Liver (tissue), 9 donors: Measurements from ENCODE around the gene ZBTB45. TPM values are rescaled to one million over a fixed set of nuclear protein-coding genes. Genes with fewer than 3 reads are reported as not detected.

Experiments
- DNase-seq: peaks from one replicate; pipeline ENCODE4 v3.0.0-alpha.2; 2017; ENCODE audit warnings: low spot score
- H3K27ac ChIP-seq, 2 donors: one replicate each; pipeline ENCODE4 v1.7.0; 2013; ENCODE audit warnings: inconsistent platforms in 2 of 2, low read length in 2 of 2, control low read depth in 1 of 2, low read depth in 1 of 2, mild to moderate bottlenecking in 1 of 2
- H3K27me3 ChIP-seq, 4 donors: one replicate each; pipeline versions ENCODE4 v1.6.1 to v1.7.0; 2013; ENCODE audit warnings: low read length in 3 of 4, inconsistent platforms in 1 of 4, mild to moderate bottlenecking in 1 of 4, moderate library complexity in 1 of 4; ENCODE audit not compliant: control insufficient read depth in 4 of 4, insufficient read depth in 4 of 4
- H3K36me3 ChIP-seq, 4 donors: one replicate each; pipeline versions ENCODE4 v1.6.1 to v1.7.0; 2013; ENCODE audit warnings: low read length in 3 of 4, mild to moderate bottlenecking in 3 of 4, low read depth in 1 of 4, moderate library complexity in 1 of 4; ENCODE audit not compliant: control insufficient read depth in 4 of 4, insufficient read depth in 3 of 4
- H3K4me1 ChIP-seq, 4 donors: one replicate each; pipeline versions ENCODE4 v1.6.1 to v1.7.0; 2013; ENCODE audit warnings: low read length in 3 of 4, mild to moderate bottlenecking in 3 of 4, moderate library complexity in 1 of 4; ENCODE audit not compliant: control insufficient read depth in 4 of 4, insufficient read depth in 4 of 4
- H3K4me3 ChIP-seq, 3 donors: one replicate each; pipeline versions ENCODE4 v1.6.1 to v1.7.0; 2013; ENCODE audit warnings: low read length in 3 of 3, control low read depth in 1 of 3, low read depth in 1 of 3, mild to moderate bottlenecking in 1 of 3
- H3K9ac ChIP-seq, 2 donors: one replicate each; pipeline ENCODE4 v1.7.0; 2013; ENCODE audit warnings: low read length in 2 of 2, mild to moderate bottlenecking in 2 of 2, moderate library complexity in 2 of 2, control low read depth in 1 of 2, low read depth in 1 of 2
- H3K9me3 ChIP-seq, 4 donors: one replicate each; pipeline versions ENCODE4 v1.6.1 to v1.7.0; 2013; ENCODE audit warnings: low read length in 3 of 4; ENCODE audit not compliant: control insufficient read depth in 4 of 4
- ATF3 ChIP-seq: IDR thresholded peaks from 2 replicates; pipeline ENCODE4 v1.6.1; 2016; ENCODE audit warnings: antibody characterized with exemption
- CTCF ChIP-seq: fragments of 150-350 bp; IDR thresholded peaks from 2 replicates; pipeline ENCODE4 v1.5.1; 2017; ENCODE audit warnings: improper control_type of control experiment, low read depth, low read length; ENCODE audit not compliant: missing input control
- EGR1 ChIP-seq, 2 donors: IDR thresholded peaks; 2 replicates each; pipeline ENCODE4 v1.6.1; 2016 to 2018; ENCODE audit warnings: antibody characterized with exemption in 2 of 2, low read depth in 2 of 2
- FOXA1 ChIP-seq: IDR thresholded peaks from 2 replicates; pipeline ENCODE4 v1.6.1; 2016; ENCODE audit warnings: antibody characterized with exemption
- FOXA2 ChIP-seq: IDR thresholded peaks from 2 replicates; pipeline ENCODE4 v1.6.1; 2016; ENCODE audit warnings: antibody characterized with exemption
- GABPA ChIP-seq, 2 donors: IDR thresholded peaks in 1 of 2; conservative IDR thresholded peaks in 1 of 2; 2 replicates each; pipeline ENCODE4 v1.6.1; 2016; ENCODE audit warnings: antibody characterized with exemption in 2 of 2, mild to moderate bottlenecking in 1 of 2, moderate library complexity in 1 of 2
- HNF4G ChIP-seq: IDR thresholded peaks from 2 replicates; pipeline ENCODE4 v1.6.1; 2016; ENCODE audit warnings: antibody characterized with exemption
- JUND ChIP-seq, 2 donors: IDR thresholded peaks; 2 replicates each; pipeline ENCODE4 v1.6.1; 2016; ENCODE audit warnings: antibody characterized with exemption in 2 of 2
- MAX ChIP-seq: IDR thresholded peaks from 2 replicates; pipeline ENCODE4 v1.6.1; 2016; ENCODE audit warnings: antibody characterized with exemption
- NR2F2 ChIP-seq: IDR thresholded peaks from 2 replicates; pipeline ENCODE4 v1.6.1; 2016; ENCODE audit warnings: antibody characterized with exemption
- RAD21 ChIP-seq, 2 donors: IDR thresholded peaks; 2 replicates each; pipeline ENCODE4 v1.6.1; 2016; ENCODE audit warnings: antibody characterized with exemption in 2 of 2, mild to moderate bottlenecking in 2 of 2
- REST ChIP-seq: IDR thresholded peaks from 2 replicates; pipeline ENCODE4 v1.6.1; 2016; ENCODE audit warnings: antibody characterized with exemption, mild to moderate bottlenecking
- SP1 ChIP-seq: IDR thresholded peaks from 2 replicates; pipeline ENCODE4 v1.6.1; 2018; ENCODE audit warnings: antibody characterized with exemption, mild to moderate bottlenecking
- TAF1 ChIP-seq: conservative IDR thresholded peaks from 2 replicates; pipeline ENCODE4 v1.6.1; 2016; ENCODE audit warnings: antibody characterized with exemption, mild to moderate bottlenecking
- YY1 ChIP-seq: IDR thresholded peaks from 2 replicates; pipeline ENCODE4 v1.6.1; 2016; ENCODE audit warnings: antibody characterized with exemption, mild to moderate bottlenecking
- ZBTB33 ChIP-seq: IDR thresholded peaks from 2 replicates; pipeline ENCODE4 v1.6.1; 2016; ENCODE audit warnings: antibody characterized with exemption
- WGBS: extraction: QIAGEN DNeasy Blood & Tissue Kit; methylation state at CpG from one replicate; pipeline ENCODE4 v1.1.7; 2013; 5-methylcytosine and 5-hydroxymethylcytosine counted together
- polyA plus RNA-seq, 2 donors: library from polyadenylated mRNA; stranded (reverse) in 1 of 2; unstranded in 1 of 2; fragments of 200-250 nt in 1 of 2; fragments of >200 nt in 1 of 2; fragmentation: Nextera tagmentation in 1 of 2; extraction: Ambion mirVana in 1 of 2; gene quantifications; one replicate each; pipeline versions ENCODE4 v1.2.1 to v1.2.3, GENCODE V29; 2013 to 2015
- total RNA-seq, 2 donors: library from RNA; depleted of rRNA; stranded (reverse); fragments of >200 nt; gene quantifications; one replicate each; pipeline ENCODE4 v1.2.3, GENCODE V29; 2014
- donor health status: healthy.
- donor health status: healthy.
- donor health status: healthy.
- donor health status: healthy.
- donor health status: healthy.

The ZBTB45 gene
- total and polyA plus RNA-seq, 4 donors = 2.1 to 4.0 (median 2.7) TPM

GRCh38 chr19:58547323-58548312 is 28.0 kb upstream of the ZBTB45 start:
- TF ChIP-seq HNF4G (no peak), TAF1 (no peak), JUND (IDR thresholded peaks at IDR 0.05) (no peak), EGR1 (IDR thresholded peaks at IDR 0.05; ENCODE audit: low read depth in 2 of 2) (no peak), GABPA (IDR thresholded peaks at IDR 0.05 in 1 of 2, conservative IDR thresholded peaks at IDR 0.05 in 1 of 2) (no peak), MAX (no peak), ZBTB33 (no peak), RAD21 (IDR thresholded peaks at IDR 0.05) (no peak), YY1 (no peak), SP1 (no peak), FOXA1 (no peak), CTCF (no peak), ATF3 (no peak), NR2F2 (no peak), FOXA2 (no peak), REST (no peak)
- Histone ChIP-seq H3K27ac (no peak overlapping the region), H3K9me3 (no peaks in the 10 kb centered on the region), H3K4me1 (peaks cover 11 to 27% (median 20%) of the 10 kb centered on the region in 4 donors), H3K36me3 (peaks cover 27 to 56% (median 49%) of the 10 kb centered on the region in 4 donors), H3K4me3 (no peak overlapping the region), H3K9ac (no peak overlapping the region), H3K27me3 (no peaks in the 10 kb centered on the region)
- 94% methylated on average over 18 of the region's 18 CpGs for WGBS
- no peak for DNase-seq
